Neutrophil (primary cell): Measurements from ENCODE around the gene LGR5.

Experiments used
- H3K27ac ChIP-seq: fragments of 200-600 bp; sonication (generic); 2 replicates; pipeline ENCODE4 v1.5.1; 2016; ENCODE audit warnings: mild to moderate bottlenecking, moderate library complexity
- H3K27me3 ChIP-seq: fragments of 200-600 bp; sonication (generic); 2 replicates; pipeline ENCODE4 v1.6.0; 2016; ENCODE audit warnings: mild to moderate bottlenecking
- H3K36me3 ChIP-seq: fragments of 200-600 bp; sonication (generic); 2 replicates; pipeline ENCODE4 v1.5.1; 2017
- H3K4me1 ChIP-seq, 2 experiments: fragments of 200-600 bp in 1 of 2; sonication (generic) in 1 of 2; 1 replicate in 1 of 2; 2 replicates in 1 of 2; pipeline versions ENCODE4 v1.5.1 to v1.6.1; 2013 to 2016; ENCODE audit warnings: low read depth in 1 of 2, low read length in 1 of 2, mild to moderate bottlenecking in 1 of 2, moderate library complexity in 1 of 2; ENCODE audit not compliant: control insufficient read depth in 1 of 2, insufficient read depth in 1 of 2
- H3K4me3 ChIP-seq, 2 experiments: fragments of 200-600 bp in 1 of 2; sonication (generic) in 1 of 2; 1 replicate in 1 of 2; 2 replicates in 1 of 2; pipeline ENCODE4 v1.5.1; 2013 to 2016; ENCODE audit warnings: low read depth in 1 of 2, low read length in 1 of 2, mild to moderate bottlenecking in 1 of 2, moderate library complexity in 1 of 2
- H3K9me3 ChIP-seq: fragments of 200-600 bp; sonication (generic); 2 replicates; pipeline ENCODE4 v1.5.1; 2016
- TF ChIP-seq, protein P1 (sequence below): fragments of 200-600 bp; sonication (generic); IDR thresholded peaks from 2 replicates; pipeline ENCODE4 v1.5.1; 2016; ENCODE audit warnings: antibody characterized with exemption

Gene LGR5

DNA sequence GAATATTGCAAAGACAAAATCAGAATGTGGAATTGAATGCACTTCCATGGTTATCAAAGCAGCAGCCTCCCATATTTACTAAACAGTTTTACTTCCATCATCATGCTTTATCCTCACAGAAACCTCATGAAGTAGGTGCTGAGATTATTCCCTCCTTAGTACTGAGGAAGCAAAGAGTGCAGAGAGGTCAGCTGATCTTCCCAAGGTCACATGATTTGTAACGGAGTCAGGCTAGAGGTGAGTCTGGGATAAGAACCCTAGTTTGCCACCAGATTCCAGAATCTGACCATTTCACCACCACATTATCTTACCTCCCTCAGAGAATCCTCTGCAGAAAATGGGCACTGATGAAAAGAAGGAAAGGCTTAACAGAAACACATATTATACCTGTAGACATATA lies 102.0 kb downstream of the LGR5 start:
- H3K4me1 ChIP-seq = no peaks in the 10 kb centered on the region
- H3K9me3 ChIP-seq = no peaks in the 10 kb centered on the region
- no peaks in the 10 kb centered on the region for H3K27me3 ChIP-seq
- TF ChIP-seq, protein P1, sequence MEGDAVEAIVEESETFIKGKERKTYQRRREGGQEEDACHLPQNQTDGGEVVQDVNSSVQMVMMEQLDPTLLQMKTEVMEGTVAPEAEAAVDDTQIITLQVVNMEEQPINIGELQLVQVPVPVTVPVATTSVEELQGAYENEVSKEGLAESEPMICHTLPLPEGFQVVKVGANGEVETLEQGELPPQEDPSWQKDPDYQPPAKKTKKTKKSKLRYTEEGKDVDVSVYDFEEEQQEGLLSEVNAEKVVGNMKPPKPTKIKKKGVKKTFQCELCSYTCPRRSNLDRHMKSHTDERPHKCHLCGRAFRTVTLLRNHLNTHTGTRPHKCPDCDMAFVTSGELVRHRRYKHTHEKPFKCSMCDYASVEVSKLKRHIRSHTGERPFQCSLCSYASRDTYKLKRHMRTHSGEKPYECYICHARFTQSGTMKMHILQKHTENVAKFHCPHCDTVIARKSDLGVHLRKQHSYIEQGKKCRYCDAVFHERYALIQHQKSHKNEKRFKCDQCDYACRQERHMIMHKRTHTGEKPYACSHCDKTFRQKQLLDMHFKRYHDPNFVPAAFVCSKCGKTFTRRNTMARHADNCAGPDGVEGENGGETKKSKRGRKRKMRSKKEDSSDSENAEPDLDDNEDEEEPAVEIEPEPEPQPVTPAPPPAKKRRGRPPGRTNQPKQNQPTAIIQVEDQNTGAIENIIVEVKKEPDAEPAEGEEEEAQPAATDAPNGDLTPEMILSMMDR = no peak
- H3K36me3 ChIP-seq = no peaks in the 10 kb centered on the region
- no peak overlapping the region for H3K27ac ChIP-seq
- no peak overlapping the region for H3K4me3 ChIP-seq

DNA sequence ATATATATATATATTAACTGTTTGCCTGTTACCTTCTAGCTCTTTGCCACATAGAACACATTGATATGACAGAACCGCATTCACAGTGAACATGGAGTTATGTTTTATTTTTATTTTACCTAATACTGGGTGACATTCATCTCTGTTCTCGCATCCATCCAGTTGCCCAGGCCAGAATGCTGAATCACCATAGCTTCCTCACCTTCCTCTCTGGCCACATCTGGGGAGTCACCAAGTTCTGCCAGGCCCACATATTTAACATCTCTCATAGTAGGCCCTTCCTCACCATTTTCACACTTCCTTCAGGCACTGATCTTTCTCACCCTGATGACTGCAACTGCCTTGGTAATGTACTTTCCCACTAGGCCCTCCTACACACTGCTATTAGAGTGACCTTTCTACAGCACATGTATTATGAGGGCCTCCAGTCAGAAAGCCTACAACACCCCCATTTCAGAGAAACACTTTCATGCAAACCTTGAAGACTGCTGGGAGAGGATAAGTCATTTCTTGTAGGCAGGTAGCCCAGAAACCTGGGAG lies 106.8 kb downstream of the LGR5 start:
- Histone ChIP-seq H3K9me3 (no peaks in the 10 kb centered on the region), H3K27me3 (no peaks in the 10 kb centered on the region)
- TF ChIP-seq, protein P1 = no peak

GRCh38 chr12:71548893-71549292 lies 109.3 kb downstream of the LGR5 start:
- H3K4me3 ChIP-seq = no peak overlapping the region
- TF ChIP-seq, protein P1 = no peak
- no peaks in the 10 kb centered on the region for H3K27me3 ChIP-seq
- H3K9me3 ChIP-seq = no peaks in the 10 kb centered on the region
- no peaks in the 10 kb centered on the region for H3K36me3 ChIP-seq
- no peak overlapping the region for H3K27ac ChIP-seq
- H3K4me1 ChIP-seq = no peaks in the 10 kb centered on the region

More for the DNA sequence above, 106.8 kb downstream of the LGR5 start:
- no peak overlapping the region for H3K4me3 ChIP-seq
- no peaks in the 10 kb centered on the region for H3K4me1 ChIP-seq
- H3K27ac ChIP-seq = no peak overlapping the region
- H3K36me3 ChIP-seq = no peaks in the 10 kb centered on the region

- no peaks in the 10 kb centered on the region for H3K9me3 ChIP-seq
- H3K27me3 ChIP-seq = no peaks in the 10 kb centered on the region
- TF ChIP-seq, protein P1 = no peak
Observed at GRCh38 chr12:71551529-71551928, 111.9 kb downstream of the LGR5 start.

DNA sequence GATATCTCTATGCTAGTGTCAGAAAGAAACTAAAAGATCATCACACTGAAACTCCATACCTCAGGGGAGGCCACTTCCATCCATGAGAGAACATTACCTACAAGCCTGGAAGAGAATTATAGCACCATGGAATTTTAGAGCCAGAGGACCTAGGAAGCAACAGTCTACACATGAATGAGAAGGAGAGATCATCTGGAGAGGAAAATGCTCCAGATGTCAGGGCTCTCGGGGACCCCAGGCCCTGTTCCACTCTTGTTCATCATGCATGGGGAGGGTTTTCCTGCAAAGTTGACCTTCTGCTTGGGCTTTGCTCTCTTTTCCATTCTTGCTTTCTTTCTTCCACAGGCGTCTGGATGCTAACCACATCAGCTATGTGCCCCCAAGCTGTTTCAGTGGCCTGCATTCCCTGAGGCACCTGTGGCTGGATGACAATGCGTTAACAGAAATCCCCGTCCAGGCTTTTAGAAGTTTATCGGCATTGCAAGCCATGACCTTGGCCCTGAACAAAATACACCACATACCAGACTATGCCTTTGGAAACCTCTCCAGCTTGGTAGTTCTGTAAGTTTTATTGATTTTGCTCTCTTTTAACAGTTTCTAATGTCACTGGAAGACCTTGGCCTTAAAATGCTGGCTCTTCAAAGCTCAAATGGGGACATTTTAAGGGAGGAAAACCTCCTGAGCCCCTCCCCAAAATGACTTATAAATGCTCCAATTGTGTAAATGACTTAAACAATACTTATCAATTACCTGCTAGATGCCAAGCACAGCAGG lies 113.3 kb downstream of the LGR5 start:
- Histone ChIP-seq H3K4me1 (no peaks in the 10 kb centered on the region), H3K9me3 (no peaks in the 10 kb centered on the region), H3K4me3 (no peak overlapping the region), H3K27me3 (no peaks in the 10 kb centered on the region), H3K27ac (no peak overlapping the region), H3K36me3 (no peaks in the 10 kb centered on the region)
- TF ChIP-seq, protein P1 = no peak

More at GRCh38 chr12:71551529-71551928, 111.9 kb downstream of the LGR5 start:
- no peak overlapping the region for H3K27ac ChIP-seq
- no peaks in the 10 kb centered on the region for H3K4me1 ChIP-seq
- H3K36me3 ChIP-seq = no peaks in the 10 kb centered on the region
- no peak overlapping the region for H3K4me3 ChIP-seq
